SK-N-SH treated with all-trans-retinoic acid at 6 μM for 48 hours (cell line): ENCODE data around the gene KDM2B.

ENCODE experiments used
- ATAC-seq: fragments of 200-7000 bp; cut with Tn5 transposase; 3 replicates; pipeline ENCODE4 v1.9.1; 2020; ENCODE audit warnings: mild to moderate bottlenecking, moderate library complexity
- ARNTL ChIP-seq: fragments of 450-650 bp; formaldehyde crosslinking; IDR thresholded peaks from 2 replicates; pipeline ENCODE4 v1.5.0; 2020; ENCODE audit warnings: low read depth, mild to moderate bottlenecking, moderate library complexity, borderline replicate concordance
- BACH2 ChIP-seq: fragments of 250-450 bp; sonication (Bioruptor Pico); IDR thresholded peaks from 2 replicates; pipeline ENCODE4 v1.9.0; 2021; ENCODE audit warnings: mild to moderate bottlenecking, borderline replicate concordance
- CREB5 ChIP-seq: fragments of 250-450 bp; sonication (Bioruptor Pico); IDR thresholded peaks from 2 replicates; pipeline ENCODE4 v1.5.1; 2020; ENCODE audit warnings: low read depth, mild to moderate bottlenecking, moderate library complexity
- CSDC2 ChIP-seq: fragments of 250-450 bp; sonication (Bioruptor Pico); IDR thresholded peaks from 2 replicates; pipeline ENCODE4 v1.5.0; 2020; ENCODE audit warnings: mild to moderate bottlenecking, moderate library complexity
- CSRNP3 ChIP-seq: fragments of 250-450 bp; sonication (Bioruptor Pico); IDR thresholded peaks from 2 replicates; pipeline ENCODE4 v1.5.1; 2021; ENCODE audit warnings: mild to moderate bottlenecking, moderate library complexity
- ESRRG ChIP-seq: fragments of 250-450 bp; sonication (Bioruptor Pico); IDR thresholded peaks from 2 replicates; pipeline ENCODE4 v1.6.1; 2021; ENCODE audit warnings: mild to moderate bottlenecking
- GLIS3 ChIP-seq: fragments of 250-450 bp; sonication (Bioruptor Pico); IDR thresholded peaks from 2 replicates; pipeline ENCODE4 v1.5.0; 2020; ENCODE audit warnings: mild to moderate bottlenecking, moderate library complexity
- ISL1 ChIP-seq: fragments of 250-450 bp; sonication (Bioruptor Pico); IDR thresholded peaks from 2 replicates; pipeline ENCODE4 v2.1.2; 2022; ENCODE audit warnings: mild to moderate bottlenecking, moderate library complexity
- OSR1 ChIP-seq: fragments of 250-450 bp; sonication (Bioruptor Pico); IDR thresholded peaks from 2 replicates; pipeline ENCODE4 v1.8.0; 2022; ENCODE audit warnings: moderate library complexity, mild to moderate bottlenecking, inconsistent platforms
- PATZ1 ChIP-seq: fragments of 250-450 bp; sonication (Bioruptor Pico); IDR thresholded peaks from 2 replicates; pipeline ENCODE4 v1.8.0; 2020; ENCODE audit warnings: mild to moderate bottlenecking, moderate library complexity, borderline replicate concordance
- POU6F1 ChIP-seq: fragments of 250-450 bp; sonication (Bioruptor Pico); IDR thresholded peaks from 2 replicates; pipeline ENCODE4 v1.8.0; 2021; ENCODE audit warnings: low read depth, mild to moderate bottlenecking, moderate library complexity, borderline replicate concordance
- PPARA ChIP-seq: fragments of 250-450 bp; sonication (Bioruptor Pico); IDR thresholded peaks from 2 replicates; pipeline ENCODE4 v1.5.0; 2020; ENCODE audit warnings: mild to moderate bottlenecking, borderline replicate concordance
- RARB ChIP-seq: fragments of 250-450 bp; sonication (Bioruptor Pico); IDR thresholded peaks from 2 replicates; pipeline ENCODE4 v1.8.0; 2021; ENCODE audit warnings: mild to moderate bottlenecking, moderate library complexity
- TCF4 ChIP-seq: fragments of 250-450 bp; sonication (Bioruptor Pico); IDR thresholded peaks from 2 replicates; pipeline ENCODE4 v1.8.0; 2021; ENCODE audit warnings: mild to moderate bottlenecking, moderate library complexity, borderline replicate concordance
- TOX ChIP-seq: fragments of 250-450 bp; sonication (Bioruptor Pico); IDR thresholded peaks from 2 replicates; pipeline ENCODE4 v1.8.0; 2021; ENCODE audit warnings: mild to moderate bottlenecking, moderate library complexity, borderline replicate concordance
- TSHZ2 ChIP-seq: fragments of 250-450 bp; sonication (Bioruptor Pico); IDR thresholded peaks from 2 replicates; pipeline ENCODE4 v1.5.0; 2020; ENCODE audit warnings: mild to moderate bottlenecking, moderate library complexity
- ZC3H10 ChIP-seq: fragments of 250-450 bp; sonication (Bioruptor Pico); IDR thresholded peaks from 2 replicates; pipeline ENCODE4 v1.5.1; 2021; ENCODE audit warnings: mild to moderate bottlenecking, moderate library complexity
- ZFP3 ChIP-seq: fragments of 250-450 bp; sonication (Bioruptor Pico); IDR thresholded peaks from 2 replicates; pipeline ENCODE4 v1.5.0; 2020; ENCODE audit warnings: mild to moderate bottlenecking, moderate library complexity
- ZFP30 ChIP-seq: fragments of 450-650 bp; formaldehyde crosslinking; IDR thresholded peaks from 2 replicates; pipeline ENCODE4 v1.5.0; 2022; ENCODE audit warnings: mild to moderate bottlenecking, moderate library complexity
- ZNF565 ChIP-seq: fragments of 450-650 bp; formaldehyde crosslinking; conservative IDR thresholded peaks from 2 replicates; pipeline ENCODE4 v1.5.0; 2020; ENCODE audit warnings: low read depth, mild to moderate bottlenecking, moderate library complexity
- ZNF70 ChIP-seq: fragments of 450-650 bp; formaldehyde crosslinking; IDR thresholded peaks from 2 replicates; pipeline ENCODE4 v1.5.0; 2020; ENCODE audit warnings: mild to moderate bottlenecking, moderate library complexity
- ZNF8 ChIP-seq: fragments of 450-650 bp; formaldehyde crosslinking; IDR thresholded peaks from 2 replicates; pipeline ENCODE4 v1.5.0; 2020; ENCODE audit warnings: mild to moderate bottlenecking, moderate library complexity

Gene KDM2B

GRCh38 chr12:121507245-121507644 lies 73.6 kb downstream of the KDM2B start:
- ATAC-seq = no peak
- TF ChIP-seq OSR1 (CRISPR knock-in tag) (no peak), PATZ1 (no peak), CREB5 (CRISPR knock-in tag) (no peak), POU6F1 (CRISPR knock-in tag) (no peak), CSRNP3 (CRISPR knock-in tag) (no peak), TSHZ2 (CRISPR knock-in tag) (no peak), ARNTL (CRISPR knock-in tag) (no peak), ESRRG (CRISPR knock-in tag) (no peak), ZFP3 (CRISPR knock-in tag) (no peak), BACH2 (CRISPR knock-in tag) (no peak), ZNF70 (CRISPR knock-in tag) (no peak), ZNF565 (CRISPR knock-in tag) (no peak), ISL1 (CRISPR knock-in tag) (no peak), ZC3H10 (CRISPR knock-in tag) (no peak), PPARA (no peak), GLIS3 (no peak), CSDC2 (CRISPR knock-in tag) (no peak)

GRCh38 chr12:121505513-121505912 lies 75.3 kb downstream of the KDM2B start:
- no peak for TF ChIP-seq ZNF8 (CRISPR knock-in tag)
- no peak for TF ChIP-seq OSR1 (CRISPR knock-in tag)
- TF ChIP-seq TOX (CRISPR knock-in tag) = no peak
- TF ChIP-seq PPARA = no peak
- no peak for TF ChIP-seq TCF4 (CRISPR knock-in tag)
- TF ChIP-seq TSHZ2 (CRISPR knock-in tag) = no peak
- TF ChIP-seq ISL1 (CRISPR knock-in tag) = no peak
- no peak for TF ChIP-seq PATZ1
- no peak for TF ChIP-seq ZNF565 (CRISPR knock-in tag)
- no peak for TF ChIP-seq RARB (CRISPR knock-in tag)
- no peak for TF ChIP-seq ZFP30 (CRISPR knock-in tag)
- TF ChIP-seq ZC3H10 (CRISPR knock-in tag) = no peak
- no peak for TF ChIP-seq ARNTL (CRISPR knock-in tag)
- TF ChIP-seq GLIS3 = no peak
- TF ChIP-seq BACH2 (CRISPR knock-in tag) = no peak
- TF ChIP-seq CSRNP3 (CRISPR knock-in tag) = no peak
- no peak for TF ChIP-seq ESRRG (CRISPR knock-in tag)
- ATAC-seq = no peak
